Naive thymus-derived CD4-positive, alpha-beta T cell (primary cell): Measurements from ENCODE around the gene FHL1. TPM values are rescaled to one million over a fixed set of nuclear protein-coding genes. Genes with fewer than 3 reads are reported as not detected.

Source experiments
- ATAC-seq: fragments of 150-1000 bp; cut with Tn5 transposase; 2 replicates; pipeline ENCODE4 v1.10.0; 2021; ENCODE audit warnings: mild to moderate bottlenecking, moderate library complexity
- CTCF ChIA-PET: fragments of 350-600 bp; sonication (Branson Sonifier 250); formaldehyde crosslinking; loops from one replicate; lab custom pipeline; 2021; ENCODE audit warnings: antibody characterized with exemption; lab: Charles Lee
- POLR2A ChIA-PET: fragments of 350-600 bp; sonication (Branson Sonifier 250); formaldehyde crosslinking; loops from one replicate; lab custom pipeline; 2021; ENCODE audit warnings: antibody characterized with exemption, inconsistent platforms; lab: Charles Lee
- DNase-seq, 9 donors: peaks; one replicate each; pipeline versions ENCODE4 v3.0.0 to v3.0.0-alpha.2; 2020 to 2022; ENCODE audit warnings: mixed read lengths in 1 of 9
- H3K27ac ChIP-seq: one replicate; pipeline ENCODE4 v1.7.0; 2013; ENCODE audit warnings: mild to moderate bottlenecking, low read depth, low read length, moderate library complexity
- H3K27me3 ChIP-seq, 2 donors: one replicate each; pipeline ENCODE4 v1.7.0; 2013; ENCODE audit warnings: low read length in 2 of 2, mild to moderate bottlenecking in 2 of 2, moderate library complexity in 2 of 2; ENCODE audit not compliant: control insufficient read depth in 2 of 2, insufficient read depth in 2 of 2
- H3K36me3 ChIP-seq, 3 experiments: 1 replicate in 2 of 3; 2 replicates in 1 of 3; pipeline ENCODE4 v1.7.0; 2013; ENCODE audit warnings: low read length in 3 of 3, mild to moderate bottlenecking in 3 of 3, moderate library complexity in 1 of 3; ENCODE audit not compliant: insufficient read depth in 3 of 3, control insufficient read depth in 2 of 3
- H3K4me1 ChIP-seq, 2 donors: one replicate each; pipeline ENCODE4 v1.7.0; 2013; ENCODE audit warnings: low read length in 2 of 2, mild to moderate bottlenecking in 2 of 2, moderate library complexity in 1 of 2; ENCODE audit not compliant: control insufficient read depth in 2 of 2, insufficient read depth in 2 of 2
- H3K4me3 ChIP-seq: 2 replicates; pipeline ENCODE4 v1.7.0; 2013; ENCODE audit warnings: mild to moderate bottlenecking, low read length
- H3K9me3 ChIP-seq, 3 experiments: 1 replicate in 2 of 3; 2 replicates in 1 of 3; pipeline ENCODE4 v1.7.0; 2013; ENCODE audit warnings: low read length in 3 of 3; ENCODE audit not compliant: control insufficient read depth in 2 of 3
- H3K27ac Mint-ChIP-seq, 9 donors: one replicate each; pipeline ENCODE4 v1.8.0; 2020 to 2022; ENCODE audit warnings: mixed read lengths in 9 of 9, mild to moderate bottlenecking in 8 of 9, moderate library complexity in 5 of 9, inconsistent platforms in 2 of 9
- H3K27me3 Mint-ChIP-seq, 5 donors: one replicate each; pipeline ENCODE4 v1.8.0; 2021 to 2022; ENCODE audit warnings: mixed read lengths in 5 of 5, mild to moderate bottlenecking in 1 of 5
- H3K36me3 Mint-ChIP-seq, 5 donors: one replicate each; pipeline ENCODE4 v1.8.0; 2020 to 2022; ENCODE audit warnings: mixed read lengths in 5 of 5, mild to moderate bottlenecking in 3 of 5, inconsistent platforms in 1 of 5
- H3K4me1 Mint-ChIP-seq, 7 donors: one replicate each; pipeline ENCODE4 v1.8.0; 2020 to 2022; ENCODE audit warnings: mixed read lengths in 7 of 7, mild to moderate bottlenecking in 3 of 7, inconsistent platforms in 1 of 7
- H3K4me3 Mint-ChIP-seq, 10 donors: one replicate each; pipeline ENCODE4 v1.8.0; 2020 to 2022; ENCODE audit warnings: mild to moderate bottlenecking in 10 of 10, mixed read lengths in 10 of 10, moderate library complexity in 6 of 10, inconsistent platforms in 2 of 10
- H3K9me3 Mint-ChIP-seq, 11 donors: one replicate each; pipeline ENCODE4 v1.8.0; 2020 to 2022; ENCODE audit warnings: mixed read lengths in 11 of 11, mild to moderate bottlenecking in 4 of 11, inconsistent platforms in 1 of 11, moderate library complexity in 1 of 11
- intact Hi-C, 2 donors: fragments of 100-400 bp; cut with micrococcal nuclease; formaldehyde crosslinking; loops; one replicate each; pipeline ENCODE4 v1.15.1; 2023
- polyA plus RNA-seq, 2 donors: library from polyadenylated mRNA; unstranded; fragments of 300-500 nt; fragmentation: Illumina TruSeq; gene quantifications; one replicate each; pipeline ENCODE4 v1.2.3, GENCODE V29; 2021
- total RNA-seq, 6 experiments: library from RNA in 5 of 6; stranded (reverse) in 5 of 6; gene quantifications; 1 replicate in 5 of 6; 2 replicates in 1 of 6; pipeline ENCODE4 v1.2.3 and lab custom pipeline; 2021 to 2026

Gene FHL1
- total and polyA plus RNA-seq, 7 experiments from 2014 or later: 14.9 to 40.0 (median 25.3) TPM

- Mint-ChIP-seq H3K4me1 (peaks cover 15 to 40% (median 35%) of the 10 kb centered on the region in 7 donors), H3K4me3 (peak overlapping the region in 1 of 10 donors; percentile 27), H3K36me3 (peaks cover 0 to 3% (median 0%) of the 10 kb centered on the region in 5 donors), H3K27ac (peak overlapping the region in 5 of 9 donors; percentile 18 to 78 (median 66)), H3K9me3 (no peaks in the 10 kb centered on the region), H3K27me3 (peaks cover 0 to 10% (median 0%) of the 10 kb centered on the region in 5 donors)
- Histone ChIP-seq H3K27me3 (no peaks in the 10 kb centered on the region), H3K27ac (no peak overlapping the region), H3K36me3 (no peaks in the 10 kb centered on the region), H3K4me3 (no peak overlapping the region), H3K4me1 (peaks cover 0 to 17% of the 10 kb centered on the region in 2 donors), H3K9me3 (no peaks in the 10 kb centered on the region)
- ChIA-PET POLR2A (no interaction called here), CTCF (no interaction called here)
- ATAC-seq: no peak
- intact Hi-C loops: loop anchor here (10.0 kb wide), 3 partner anchors 62 to 618 kb away; partner anchors contain the start of genes HTATSF1 (in 1 of the 2) and INTS6L (in 1 of the 2)
- no peak for DNase-seq
These were observed 4.7 kb upstream of the FHL1 start for GRCh38 chrX:136142592-136142991.

- peaks cover 23 to 45% (median 35%) of the 10 kb centered on the region in 7 donors for H3K4me1 Mint-ChIP-seq
- no peak overlapping the region for H3K4me3 ChIP-seq
- peaks cover 0 to 14% (median 0%) of the 10 kb centered on the region in 5 donors for H3K27me3 Mint-ChIP-seq
- no peaks in the 10 kb centered on the region for H3K9me3 Mint-ChIP-seq
- H3K4me3 Mint-ChIP-seq: peak overlapping the region; percentile 50 to 84 (median 73)
- no peaks in the 10 kb centered on the region for H3K9me3 ChIP-seq
- CTCF ChIA-PET: no interaction called here
- no peaks in the 10 kb centered on the region for H3K36me3 ChIP-seq
- peaks cover 0 to 17% of the 10 kb centered on the region in 2 donors for H3K4me1 ChIP-seq
- peak in 5 of 9 donors; percentile 10 to 35 (median 25) for DNase-seq
- H3K27ac Mint-ChIP-seq: peak overlapping the region; percentile 66 to 97 (median 77)
- POLR2A ChIA-PET: no interaction called here
- no peak overlapping the region for H3K27ac ChIP-seq
- peaks cover 0 to 3% (median 0%) of the 10 kb centered on the region in 5 donors for H3K36me3 Mint-ChIP-seq
- intact Hi-C loops: loop anchor here (10.0 kb wide), 3 partner anchors 61 to 619 kb away; partner anchors contain the start of genes HTATSF1 (in 1 of the 2) and INTS6L (in 1 of the 2)
- no peaks in the 10 kb centered on the region for H3K27me3 ChIP-seq
- ATAC-seq: peak; percentile 42
These were observed 3.6 kb upstream of the FHL1 start for GRCh38 chrX:136143711-136144110.

- peak in 6 of 9 donors; percentile 6 to 35 (median 28) for DNase-seq
- Mint-ChIP-seq H3K4me1 (peaks cover 23 to 54% (median 38%) of the 10 kb centered on the region in 7 donors), H3K36me3 (peaks cover 0 to 3% (median 0%) of the 10 kb centered on the region in 5 donors), H3K9me3 (no peaks in the 10 kb centered on the region), H3K27ac (peak overlapping the region; percentile 73 to 97 (median 91)), H3K27me3 (peaks cover 0 to 14% (median 0%) of the 10 kb centered on the region in 5 donors), H3K4me3 (peak overlapping the region; percentile 82 to 94 (median 89))
- peak; percentile 63 for ATAC-seq
- intact Hi-C loops: loop anchor here (2.0 to 10.0 kb wide), 7 partner anchors 16 to 622 kb away; partner anchors contain the start of genes SLC9A6 (in 2 of the 2), HTATSF1 (in 1 of the 2), INTS6L (in 1 of the 2) and MMGT1 (in 1 of the 2)
- H3K4me1 ChIP-seq: peaks cover 0 to 17% of the 10 kb centered on the region in 2 donors
- peak overlapping the region; percentile 56 for H3K27ac ChIP-seq
- H3K36me3 ChIP-seq: no peaks in the 10 kb centered on the region
- H3K9me3 ChIP-seq: no peaks in the 10 kb centered on the region
- POLR2A ChIA-PET: interaction anchor here (0.6 to 2.3 kb wide), 6 partner anchors 10 to 626 kb away, joined by 3 to 5 read pairs (median 4); no protein-coding TSS in a partner anchor
- CTCF ChIA-PET: interaction anchor here (0.6 to 0.9 kb wide), 2 partner anchors 16 to 728 kb away, joined by 3 to 4 read pairs; no protein-coding TSS in a partner anchor
- H3K4me3 ChIP-seq: peak overlapping the region; percentile 55
- no peaks in the 10 kb centered on the region for H3K27me3 ChIP-seq
These were observed 569 bp upstream of the FHL1 start for GRCh38 chrX:136146614-136147314.

- ATAC-seq (no peak), DNase-seq (peak in 1 of 9 donors; percentile 9)
- Mint-ChIP-seq H3K27me3 (peaks cover 0 to 14% (median 0%) of the 10 kb centered on the region in 5 donors), H3K9me3 (no peaks in the 10 kb centered on the region), H3K4me1 (peaks cover 23 to 51% (median 38%) of the 10 kb centered on the region in 7 donors), H3K36me3 (peaks cover 0 to 3% (median 0%) of the 10 kb centered on the region in 5 donors), H3K4me3 (peak overlapping the region; percentile 60 to 88 (median 76)), H3K27ac (peak overlapping the region in 5 of 9 donors; percentile 42 to 75 (median 61))
- peaks cover 0 to 17% of the 10 kb centered on the region in 2 donors for H3K4me1 ChIP-seq
- no peaks in the 10 kb centered on the region for H3K36me3 ChIP-seq
- CTCF ChIA-PET: no interaction called here
- peak overlapping the region; percentile 51 for H3K27ac ChIP-seq
- H3K9me3 ChIP-seq: no peaks in the 10 kb centered on the region
- no peak overlapping the region for H3K4me3 ChIP-seq
- no peaks in the 10 kb centered on the region for H3K27me3 ChIP-seq
- POLR2A ChIA-PET: no interaction called here
- intact Hi-C loops: loop anchor here (2.0 to 10.0 kb wide), 7 partner anchors 15 to 623 kb away; partner anchors contain the start of genes SLC9A6 (in 2 of the 2), HTATSF1 (in 1 of the 2), INTS6L (in 1 of the 2) and MMGT1 (in 1 of the 2)
These were observed 643 bp downstream of the FHL1 start for GRCh38 chrX:136147976-136148375.

- Mint-ChIP-seq H3K9me3 (no peaks in the 10 kb centered on the region), H3K4me1 (peaks cover 23 to 48% (median 36%) of the 10 kb centered on the region in 7 donors), H3K4me3 (peak overlapping the region; percentile 60 to 88 (median 76)), H3K27ac (peak overlapping the region in 6 of 9 donors; percentile 29 to 75 (median 58)), H3K36me3 (peaks cover 0 to 3% (median 0%) of the 10 kb centered on the region in 5 donors), H3K27me3 (peaks cover 0 to 14% (median 0%) of the 10 kb centered on the region in 5 donors)
- intact Hi-C loops: loop anchor here (5.0 to 10.0 kb wide), 5 partner anchors 56 to 624 kb away; partner anchors contain the start of genes SLC9A6 (in 2 of the 2), HTATSF1 (in 1 of the 2), INTS6L (in 1 of the 2) and MMGT1 (in 1 of the 2)
- Histone ChIP-seq H3K4me1 (peaks cover 0 to 17% of the 10 kb centered on the region in 2 donors), H3K27me3 (no peaks in the 10 kb centered on the region), H3K9me3 (no peaks in the 10 kb centered on the region), H3K36me3 (no peaks in the 10 kb centered on the region), H3K27ac (no peak overlapping the region), H3K4me3 (no peak overlapping the region)
- ChIA-PET POLR2A (no interaction called here), CTCF (interaction anchor here (0.7 kb wide), 1 partner anchor 124 kb away, joined by 3 read pairs; no protein-coding TSS in a partner anchor)
- ATAC-seq (no peak), DNase-seq (no peak)
These were observed 1.1 kb downstream of the FHL1 start for GRCh38 chrX:136148391-136148790.

- intact Hi-C loops: loop anchor here in 1 of 2 donors (5.0 kb wide), 1 partner anchor 1068 kb away; no protein-coding TSS in a partner anchor
- DNase-seq (no peak), ATAC-seq (no peak)
- Mint-ChIP-seq H3K27me3 (no peaks in the 10 kb centered on the region), H3K36me3 (peaks cover 0 to 3% (median 0%) of the 10 kb centered on the region in 5 donors), H3K27ac (peak overlapping the region in 1 of 9 donors; percentile 56), H3K9me3 (peaks cover 0 to 1% (median 0%) of the 10 kb centered on the region in 11 donors), H3K4me3 (no peak overlapping the region), H3K4me1 (peaks cover 7 to 28% (median 12%) of the 10 kb centered on the region in 7 donors)
- Histone ChIP-seq H3K36me3 (no peaks in the 10 kb centered on the region), H3K4me3 (no peak overlapping the region), H3K4me1 (no peaks in the 10 kb centered on the region), H3K27me3 (no peaks in the 10 kb centered on the region), H3K9me3 (no peaks in the 10 kb centered on the region), H3K27ac (no peak overlapping the region)
- POLR2A ChIA-PET: no interaction called here
- CTCF ChIA-PET: interaction anchor here (1.9 kb wide), 1 partner anchor 127 kb away, joined by 6 read pairs; no protein-coding TSS in a partner anchor
These were observed 7.7 kb downstream of the FHL1 start for GRCh38 chrX:136154998-136155397.
